ENCODE measurements around the gene MCU.

DNA sequence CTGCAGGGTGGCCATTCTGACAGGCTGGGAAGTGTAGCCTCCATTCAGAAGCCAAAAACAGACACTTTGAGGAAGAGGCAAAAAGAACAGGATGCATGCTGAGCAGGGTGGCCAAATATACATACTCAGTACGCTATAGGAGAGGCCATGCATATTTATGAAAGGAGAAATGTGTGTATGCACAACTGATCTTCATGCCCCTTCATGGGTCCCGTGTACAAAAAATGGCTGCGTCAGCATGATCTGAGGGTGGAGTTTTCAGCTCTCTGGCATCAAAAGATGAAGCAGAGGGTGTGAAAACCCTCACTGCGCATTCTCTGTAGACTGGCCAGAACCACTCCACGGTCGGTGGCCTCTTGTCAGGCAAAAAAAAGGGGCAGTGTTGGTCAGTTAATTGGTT lies 166.1 kb downstream of the MCU start:
- TF ChIP-seq, protein P1, sequence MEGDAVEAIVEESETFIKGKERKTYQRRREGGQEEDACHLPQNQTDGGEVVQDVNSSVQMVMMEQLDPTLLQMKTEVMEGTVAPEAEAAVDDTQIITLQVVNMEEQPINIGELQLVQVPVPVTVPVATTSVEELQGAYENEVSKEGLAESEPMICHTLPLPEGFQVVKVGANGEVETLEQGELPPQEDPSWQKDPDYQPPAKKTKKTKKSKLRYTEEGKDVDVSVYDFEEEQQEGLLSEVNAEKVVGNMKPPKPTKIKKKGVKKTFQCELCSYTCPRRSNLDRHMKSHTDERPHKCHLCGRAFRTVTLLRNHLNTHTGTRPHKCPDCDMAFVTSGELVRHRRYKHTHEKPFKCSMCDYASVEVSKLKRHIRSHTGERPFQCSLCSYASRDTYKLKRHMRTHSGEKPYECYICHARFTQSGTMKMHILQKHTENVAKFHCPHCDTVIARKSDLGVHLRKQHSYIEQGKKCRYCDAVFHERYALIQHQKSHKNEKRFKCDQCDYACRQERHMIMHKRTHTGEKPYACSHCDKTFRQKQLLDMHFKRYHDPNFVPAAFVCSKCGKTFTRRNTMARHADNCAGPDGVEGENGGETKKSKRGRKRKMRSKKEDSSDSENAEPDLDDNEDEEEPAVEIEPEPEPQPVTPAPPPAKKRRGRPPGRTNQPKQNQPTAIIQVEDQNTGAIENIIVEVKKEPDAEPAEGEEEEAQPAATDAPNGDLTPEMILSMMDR (IDR thresholded peaks at IDR 0.05), result no peak
- no peak for TF ChIP-seq POLR2A (IDR thresholded peaks at IDR 0.05)

All from testis (tissue), 2 donors.